H9 (cell line): ENCODE measurements around the gene TMEM135. TPM values are rescaled to one million over a fixed set of nuclear protein-coding genes. Genes with fewer than 3 reads are reported as not detected.

Experiments
- DNase-seq: peaks from one replicate; pipeline ENCODE4 v3.0.0-alpha.2; 2017
- H2AFZ ChIP-seq: one replicate; pipeline ENCODE4 v1.6.1; 2013; ENCODE audit warnings: mild to moderate bottlenecking, low read length, control low read depth, moderate library complexity
- H2AK5ac ChIP-seq: 2 replicates; pipeline ENCODE4 v1.6.1; 2013; ENCODE audit warnings: low read length, control low read depth, mixed read lengths; ENCODE audit not compliant: insufficient read length
- H2BK120ac ChIP-seq: one replicate; pipeline ENCODE4 v1.6.1; 2013; ENCODE audit warnings: low read depth, mild to moderate bottlenecking, low read length, control low read depth, inconsistent platforms; ENCODE audit not compliant: poor library complexity, severe bottlenecking
- H2BK12ac ChIP-seq: 2 replicates; pipeline ENCODE4 v1.6.1; 2013; ENCODE audit warnings: low read length, control low read depth, mixed read lengths, low read depth; ENCODE audit not compliant: insufficient read length
- H2BK15ac ChIP-seq: 2 replicates; pipeline ENCODE4 v1.6.1; 2013; ENCODE audit warnings: low read depth, low read length, control low read depth
- H2BK20ac ChIP-seq: one replicate; pipeline ENCODE4 v1.6.1; 2013; ENCODE audit warnings: low read depth, mild to moderate bottlenecking, low read length, control low read depth, inconsistent platforms; ENCODE audit not compliant: poor library complexity, severe bottlenecking
- H2BK5ac ChIP-seq: 2 replicates; pipeline ENCODE4 v1.6.1; 2013; ENCODE audit warnings: low read length, control low read depth, mixed read lengths; ENCODE audit not compliant: insufficient read length
- H3K14ac ChIP-seq: 2 replicates; pipeline ENCODE4 v1.6.1; 2013; ENCODE audit warnings: low read length, control low read depth; ENCODE audit not compliant: insufficient read depth
- H3K18ac ChIP-seq: 2 replicates; pipeline ENCODE4 v1.6.1; 2013; ENCODE audit warnings: low read depth, mild to moderate bottlenecking, mixed read lengths, low read length, control low read depth; ENCODE audit not compliant: insufficient read length
- H3K23ac ChIP-seq: 2 replicates; pipeline ENCODE4 v1.6.1; 2013; ENCODE audit warnings: low read length, control low read depth, mixed read lengths, low read depth; ENCODE audit not compliant: insufficient read length
- H3K23me2 ChIP-seq: 2 replicates; pipeline ENCODE4 v1.6.1; 2013; ENCODE audit warnings: low read depth, mild to moderate bottlenecking, mixed read lengths, low read length, control low read depth; ENCODE audit not compliant: insufficient read length, poor library complexity, severe bottlenecking
- H3K27ac ChIP-seq: 2 replicates; pipeline ENCODE4 v1.5.1; 2013; ENCODE audit warnings: low read length, control low read depth, mixed read lengths, low read depth; ENCODE audit not compliant: insufficient read length
- H3K27me3 ChIP-seq: 2 replicates; pipeline ENCODE4 v1.6.1; 2013; ENCODE audit warnings: low read length, control low read depth, inconsistent platforms; ENCODE audit not compliant: insufficient read depth
- H3K4ac ChIP-seq: 2 replicates; pipeline ENCODE4 v1.6.1; 2013; ENCODE audit warnings: low read depth, mild to moderate bottlenecking, control low read depth, inconsistent platforms, low read length, moderate library complexity
- H3K4me1 ChIP-seq: 2 replicates; pipeline ENCODE4 v1.6.1; 2013; ENCODE audit warnings: low read length, control low read depth, inconsistent platforms; ENCODE audit not compliant: insufficient read depth
- H3K4me2 ChIP-seq: 2 replicates; pipeline ENCODE4 v1.6.1; 2013; ENCODE audit warnings: low read length, control low read depth, mixed read lengths; ENCODE audit not compliant: insufficient read length, insufficient read depth
- H3K56ac ChIP-seq: 2 replicates; pipeline ENCODE4 v1.6.1; 2013; ENCODE audit warnings: low read depth, mild to moderate bottlenecking, mixed read lengths, low read length, control low read depth; ENCODE audit not compliant: insufficient read length
- H3K79me1 ChIP-seq: 2 replicates; pipeline ENCODE4 v1.6.1; 2013; ENCODE audit warnings: low read depth, mild to moderate bottlenecking, moderate library complexity, low read length, control low read depth, inconsistent platforms; ENCODE audit not compliant: insufficient read depth, poor library complexity, severe bottlenecking
- H3K79me2 ChIP-seq: 2 replicates; pipeline ENCODE4 v1.6.1; 2013; ENCODE audit warnings: low read length, control low read depth, inconsistent platforms; ENCODE audit not compliant: insufficient read depth
- H3K9ac ChIP-seq: 2 replicates; pipeline ENCODE4 v1.6.1; 2013; ENCODE audit warnings: low read length, control low read depth, mixed read lengths; ENCODE audit not compliant: insufficient read length; ENCODE audit errors: extremely low read depth
- H3K9me3 ChIP-seq: one replicate; pipeline ENCODE4 v1.6.1; 2013; ENCODE audit warnings: low read depth, low read length, inconsistent platforms; ENCODE audit not compliant: control insufficient read depth
- H3T11ph ChIP-seq: one replicate; pipeline ENCODE4 v1.6.1; 2013; ENCODE audit warnings: mild to moderate bottlenecking, low read length, control low read depth, inconsistent platforms
- H4K20me1 ChIP-seq: one replicate; pipeline ENCODE4 v1.6.1; 2013; ENCODE audit not compliant: control insufficient read depth, insufficient read length, insufficient read depth
- H4K5ac ChIP-seq: 2 replicates; pipeline ENCODE4 v1.6.1; 2013; ENCODE audit warnings: low read depth, mild to moderate bottlenecking, mixed read lengths, low read length, control low read depth; ENCODE audit not compliant: insufficient read length
- H4K8ac ChIP-seq: replicated peaks from 2 replicates; pipeline ENCODE4 v1.6.1; 2013; ENCODE audit warnings: low read length, control low read depth, mixed read lengths, low read depth; ENCODE audit not compliant: insufficient read length
- H4K91ac ChIP-seq: 2 replicates; pipeline ENCODE4 v1.6.1; 2013; ENCODE audit warnings: low read depth, mild to moderate bottlenecking, moderate library complexity, mixed read lengths, low read length, control low read depth; ENCODE audit not compliant: insufficient read length
- H3K27ac Mint-ChIP-seq, 3 experiments: 2 replicates in 2 of 3; 3 replicates in 1 of 3; pipeline ENCODE4 v1.8.0; 2020 to 2021; ENCODE audit warnings: mixed read lengths in 3 of 3, mild to moderate bottlenecking in 1 of 3, moderate library complexity in 1 of 3
- H3K27me3 Mint-ChIP-seq: 2 replicates; pipeline ENCODE4 v1.8.0; 2021; ENCODE audit warnings: low read depth, mild to moderate bottlenecking, moderate library complexity, mixed read lengths
- H3K36me3 Mint-ChIP-seq, 3 experiments: 2 replicates in 2 of 3; 3 replicates in 1 of 3; pipeline ENCODE4 v1.8.0; 2020 to 2021; ENCODE audit warnings: low read depth in 3 of 3, mixed read lengths in 3 of 3; ENCODE audit not compliant: insufficient read depth in 1 of 3
- H3K4me1 Mint-ChIP-seq, 2 experiments: 2 replicates each; pipeline ENCODE4 v1.8.0; 2020; ENCODE audit warnings: mixed read lengths in 2 of 2
- H3K4me3 Mint-ChIP-seq, 2 experiments: 2 replicates in 1 of 2; 3 replicates in 1 of 2; pipeline ENCODE4 v1.8.0; 2020 to 2021; ENCODE audit warnings: mild to moderate bottlenecking in 2 of 2, mixed read lengths in 2 of 2, moderate library complexity in 1 of 2
- H3K9me3 Mint-ChIP-seq, 2 experiments: 2 replicates in 1 of 2; 3 replicates in 1 of 2; pipeline ENCODE4 v1.8.0; 2020; ENCODE audit warnings: mild to moderate bottlenecking in 2 of 2, mixed read lengths in 2 of 2, moderate library complexity in 1 of 2
- CTCF ChIP-seq: fragments of 200-600 bp; sonication (generic); conservative IDR thresholded peaks from 3 replicates; pipeline ENCODE4 v1.8.0; 2021; ENCODE audit warnings: antibody characterized with exemption, mild to moderate bottlenecking
- WGBS: extraction: QIAGEN DNeasy Blood & Tissue Kit; methylation state at CpG from one replicate; pipeline ENCODE4 v1.1.7; 2013; ENCODE audit warnings: missing lambda C conversion rate, low lambda C conversion rate, mixed read lengths; ENCODE audit not compliant: insufficient read length; ENCODE audit errors: extremely low coverage; 5-methylcytosine and 5-hydroxymethylcytosine counted together
- total RNA-seq: library from RNA; stranded (reverse); gene quantifications from 2 replicates; pipeline ENCODE4 v1.2.1, GENCODE V29; 2021

The TMEM135 gene
- total RNA-seq, 1 experiment from 2014 or later, result 25.2 TPM

- H3K9me3 ChIP-seq, result no peaks in the 10 kb centered on the region
- H2BK5ac ChIP-seq, result no peak overlapping the region
- no peaks in the 10 kb centered on the region for H3K4me1 Mint-ChIP-seq
- no peaks in the 10 kb centered on the region for H4K20me1 ChIP-seq
- H3K23ac ChIP-seq, result no peak overlapping the region
- H2AFZ ChIP-seq, result no peak overlapping the region
- WGBS, result no CpG with 5 or more reads among the region's 1 CpG
- no peaks in the 10 kb centered on the region for H3K79me2 ChIP-seq
- H3K4me2 ChIP-seq, result no peak overlapping the region
- no peak overlapping the region for H3K18ac ChIP-seq
- no peak overlapping the region for H3K27ac ChIP-seq
- no peak overlapping the region for H2AK5ac ChIP-seq
- no peak overlapping the region for H2BK20ac ChIP-seq
- no peak overlapping the region for H3K56ac ChIP-seq
- no peak overlapping the region for H3K4me3 Mint-ChIP-seq
- no peak overlapping the region for H3K27ac Mint-ChIP-seq
- H3K4me1 ChIP-seq, result no peaks in the 10 kb centered on the region
- peaks cover 3 to 12% (median 8%) of the 10 kb centered on the region in 3 experiments; a peak in 6 of 7 replicates for H3K36me3 Mint-ChIP-seq
- no peak overlapping the region for H2BK120ac ChIP-seq
- no peaks in the 10 kb centered on the region for H3K79me1 ChIP-seq
- no peaks in the 10 kb centered on the region for H3K23me2 ChIP-seq
- H3T11ph ChIP-seq, result no peak overlapping the region
- H4K5ac ChIP-seq, result no peak overlapping the region
- H3K9ac ChIP-seq, result no peak overlapping the region
- H4K91ac ChIP-seq, result no peak overlapping the region
- H3K27me3 ChIP-seq, result no peaks in the 10 kb centered on the region
- TF ChIP-seq CTCF, result no peak
- H3K14ac ChIP-seq, result no peak overlapping the region
- H3K9me3 Mint-ChIP-seq, result peaks cover 0 to 4% of the 10 kb centered on the region in 2 experiments; a peak in 4 of 5 replicates
- no peak overlapping the region for H3K4ac ChIP-seq
- DNase-seq, result no peak
- H3K27me3 Mint-ChIP-seq, result no peaks in the 10 kb centered on the region
- H2BK12ac ChIP-seq, result no peak overlapping the region
- H4K8ac ChIP-seq, result no peak overlapping the region
- no peak overlapping the region for H2BK15ac ChIP-seq
Observed at GRCh38 chr11:87232320-87232719, 194.6 kb downstream of the TMEM135 start.
